ENCODE data around the gene NCAN.
"Not testable (repeated sequence)": the region's sequence is repeated elsewhere in the genome, so short reads cannot be mapped to it uniquely, and the experiment has no call there.

The NCAN gene

DNA sequence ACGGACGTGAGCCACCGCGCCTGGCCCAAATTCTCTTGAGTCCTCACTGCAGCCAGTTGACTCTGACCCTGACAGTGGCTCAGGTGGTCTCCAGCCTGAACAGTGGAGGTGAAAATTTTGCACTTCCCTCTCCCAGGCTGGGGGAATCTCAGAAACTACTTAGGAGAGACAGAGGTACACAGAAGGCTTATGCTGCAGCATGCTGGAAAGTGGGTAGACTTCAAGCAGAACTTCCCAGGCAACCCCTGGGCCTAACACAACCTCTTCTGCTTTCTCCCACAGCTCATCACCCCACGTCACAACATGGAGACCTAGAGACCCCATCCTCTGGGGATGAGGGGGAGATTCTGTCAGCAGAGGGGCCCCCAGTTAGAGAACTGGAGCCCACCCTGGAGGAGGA, 14.4 kb downstream of the NCAN start:
- DNase-seq: no peak

DNA sequence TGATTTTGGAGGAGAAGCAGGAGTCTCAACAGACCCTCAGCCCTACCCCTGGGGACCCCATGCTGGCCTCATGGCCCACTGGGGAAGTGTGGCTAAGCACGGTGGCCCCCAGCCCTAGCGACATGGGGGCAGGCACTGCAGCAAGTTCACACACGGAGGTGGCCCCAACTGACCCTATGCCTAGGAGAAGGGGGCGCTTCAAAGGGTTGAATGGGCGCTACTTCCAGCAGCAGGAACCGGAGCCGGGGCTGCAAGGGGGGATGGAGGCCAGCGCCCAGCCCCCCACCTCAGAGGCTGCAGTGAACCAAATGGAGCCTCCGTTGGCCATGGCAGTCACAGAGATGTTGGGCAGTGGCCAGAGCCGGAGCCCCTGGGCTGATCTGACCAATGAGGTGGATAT, 14.9 kb downstream of the NCAN start:
- no peak for DNase-seq

DNA sequence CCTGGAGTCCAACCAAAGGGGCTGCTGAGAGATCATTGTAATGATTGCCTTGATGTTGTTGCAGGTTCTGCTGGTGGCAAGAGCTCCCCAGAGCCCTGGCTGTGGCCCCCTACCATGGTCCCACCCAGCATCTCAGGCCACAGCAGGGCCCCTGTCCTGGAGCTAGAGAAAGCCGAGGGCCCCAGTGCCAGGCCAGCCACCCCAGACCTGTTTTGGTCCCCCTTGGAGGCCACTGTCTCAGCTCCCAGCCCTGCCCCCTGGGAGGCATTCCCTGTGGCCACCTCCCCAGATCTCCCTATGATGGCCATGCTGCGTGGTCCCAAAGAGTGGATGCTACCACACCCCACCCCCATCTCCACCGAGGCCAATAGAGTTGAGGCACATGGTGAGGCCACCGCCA, 15.5 kb downstream of the NCAN start:
- DNase-seq: no peak

DNA sequence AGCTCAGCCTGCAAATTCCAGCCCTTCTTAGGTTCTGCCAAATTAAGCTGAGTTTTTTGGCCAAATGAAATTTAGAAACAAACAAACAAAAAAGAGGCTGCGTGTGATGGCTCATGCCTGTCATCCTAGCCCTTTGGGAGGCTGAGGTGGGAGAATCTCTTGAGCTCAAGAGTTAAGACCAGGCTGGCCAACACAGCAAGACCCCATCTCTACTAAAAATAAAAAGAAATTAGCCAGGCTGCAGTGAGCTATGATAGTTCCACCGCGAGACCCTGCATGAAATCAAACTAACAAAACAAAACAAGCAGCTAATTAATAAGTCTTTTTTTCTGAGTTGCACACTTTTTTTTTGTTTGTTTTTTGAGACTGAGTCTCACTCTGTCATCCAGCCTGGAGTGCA, 17.9 kb downstream of the NCAN start:
- DNase-seq: no peak

DNA sequence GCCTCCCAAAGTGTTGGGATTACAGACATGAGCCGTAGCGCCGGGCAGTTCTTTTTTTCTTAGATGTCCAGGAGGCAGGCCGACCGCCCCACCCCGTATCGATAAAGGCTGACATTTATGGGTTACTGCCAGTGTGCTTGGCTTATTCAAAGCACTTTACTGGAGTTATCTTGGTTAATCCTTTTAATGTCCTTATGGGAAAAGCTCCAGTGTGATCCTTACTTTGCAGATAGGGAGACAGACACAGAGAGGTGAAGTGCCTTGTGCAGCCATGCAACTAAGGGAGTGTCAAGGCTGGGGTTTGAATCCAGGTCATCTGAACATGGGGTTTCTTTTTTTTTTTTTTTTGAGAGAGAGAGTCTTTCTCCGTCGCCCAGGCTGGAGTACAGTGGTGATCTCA, 19.2 kb downstream of the NCAN start:
- no peak for DNase-seq

DNA sequence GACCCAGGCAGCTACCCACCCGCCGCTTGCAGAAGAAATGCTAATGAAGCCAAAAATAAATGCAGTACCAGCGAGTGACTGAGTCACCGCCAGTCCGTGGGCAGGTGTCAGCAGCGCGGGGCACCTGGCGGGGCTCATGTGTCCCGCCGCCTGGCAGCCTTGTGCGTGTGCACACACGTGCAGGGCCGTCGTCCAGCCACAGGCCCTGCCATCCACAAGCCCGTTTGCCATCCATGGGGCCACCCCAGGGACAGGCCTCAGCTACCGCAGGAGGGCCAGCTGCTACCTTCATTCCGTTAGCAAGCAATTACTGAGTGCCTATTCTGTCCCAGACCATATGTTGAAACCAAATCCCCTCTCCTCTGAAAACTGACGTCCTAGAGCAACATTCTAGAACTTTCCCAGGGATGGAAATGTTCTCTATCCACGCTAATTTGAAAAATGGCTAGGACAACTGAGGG, 20.5 kb downstream of the NCAN start:
- no peak for DNase-seq

DNA sequence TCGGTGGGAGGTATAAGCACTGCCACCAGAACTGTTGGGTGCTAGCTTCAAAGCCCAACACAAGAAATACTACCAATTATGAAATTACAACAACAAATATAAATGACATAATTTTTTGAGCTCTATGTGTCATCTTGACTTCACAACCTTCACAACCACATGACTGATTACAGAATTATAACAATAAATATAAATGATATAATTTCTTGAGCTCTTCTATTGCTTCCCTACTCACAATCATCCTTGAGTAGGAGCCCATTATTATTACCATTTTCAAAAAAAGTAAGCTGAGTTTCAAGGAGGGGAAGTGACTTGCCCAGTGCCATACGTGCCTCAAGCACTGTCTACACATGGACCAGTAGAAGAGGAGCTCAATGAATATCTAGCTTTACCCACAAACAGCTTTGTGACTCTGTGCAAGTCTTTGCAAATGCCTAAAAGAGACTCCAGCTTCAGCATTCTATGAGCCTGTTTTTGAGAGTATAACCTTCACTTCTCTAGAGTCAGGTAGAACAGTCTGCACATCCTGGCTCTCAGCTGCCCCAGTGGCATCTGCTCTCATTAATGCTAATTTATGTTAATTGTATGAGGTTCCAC, 22.6 kb downstream of the NCAN start:
- no peak for DNase-seq

DNA sequence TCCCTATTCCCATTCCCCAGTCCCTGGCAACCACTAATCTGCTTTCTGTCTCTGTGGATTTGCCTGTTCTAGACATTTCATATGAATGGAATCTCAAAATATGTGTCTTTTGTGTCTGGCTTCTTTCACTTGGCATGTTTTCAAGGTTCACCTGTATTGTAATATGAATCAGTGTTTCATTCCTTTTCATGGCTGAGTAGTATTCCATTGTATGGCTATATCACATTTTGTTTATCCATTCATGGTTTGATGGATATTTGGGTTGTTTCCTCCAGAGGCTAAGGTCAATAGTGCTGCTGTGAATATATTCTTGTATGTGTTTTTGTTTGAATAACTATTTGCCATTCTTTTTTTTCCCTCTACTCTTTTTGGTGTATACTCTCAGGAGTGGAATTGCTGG, 24.4 kb downstream of the NCAN start:
- no peak for DNase-seq

DNA sequence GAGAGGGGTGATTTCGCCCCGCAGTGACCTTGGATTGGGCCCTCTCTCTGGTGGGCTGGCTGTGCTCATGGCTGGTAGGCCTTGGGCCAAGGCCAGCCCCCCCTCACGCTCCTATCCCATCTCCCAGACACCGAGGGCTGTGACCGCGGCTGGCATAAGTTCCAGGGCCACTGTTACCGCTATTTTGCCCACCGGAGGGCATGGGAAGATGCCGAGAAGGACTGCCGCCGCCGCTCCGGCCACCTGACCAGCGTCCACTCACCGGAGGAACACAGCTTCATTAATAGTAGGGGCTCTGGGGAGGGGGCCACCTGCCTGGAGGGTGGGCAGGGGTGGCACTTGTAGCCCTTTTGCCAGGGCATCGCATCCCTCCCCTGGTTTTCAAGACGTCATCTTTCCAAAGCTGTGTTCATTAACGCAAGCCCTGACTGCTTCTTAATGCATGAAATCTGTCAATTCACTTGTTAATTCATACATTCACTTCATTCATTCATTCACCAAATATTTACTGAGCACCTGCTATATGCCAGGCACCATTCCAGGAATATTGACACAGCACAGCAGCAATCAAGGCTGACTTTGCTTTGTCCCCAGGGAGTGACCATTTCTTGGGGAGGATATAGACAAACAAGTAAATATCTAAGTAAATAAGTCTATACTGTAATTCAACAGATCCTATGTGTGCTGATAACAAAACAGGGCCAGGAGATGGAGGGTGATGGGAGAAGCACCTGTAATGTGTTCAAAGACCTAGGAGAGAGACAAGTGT, 26.6 kb downstream of the NCAN start:
- no peak for DNase-seq

DNA sequence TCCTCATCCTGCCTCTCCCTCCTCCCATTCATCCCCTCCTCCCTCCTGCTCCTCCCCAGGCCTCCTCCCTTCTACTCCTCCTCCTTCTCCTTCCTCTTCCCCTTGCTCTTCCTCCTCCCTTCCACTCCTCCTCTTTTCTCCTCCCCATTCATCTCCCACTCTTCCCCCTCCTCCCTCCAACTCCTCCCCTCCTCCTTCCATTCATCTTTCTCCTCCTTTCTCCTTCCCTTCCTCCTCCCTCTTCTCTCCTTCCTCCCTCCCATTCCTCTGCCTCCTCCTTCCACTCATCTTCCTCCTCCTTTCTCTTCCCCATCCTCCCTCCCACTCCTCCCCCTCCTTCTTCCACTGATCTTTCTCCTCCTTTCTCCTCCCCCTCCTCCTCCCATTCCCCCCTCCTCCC, 27.9 kb downstream of the NCAN start:
- DNase-seq: no peak

DNA sequence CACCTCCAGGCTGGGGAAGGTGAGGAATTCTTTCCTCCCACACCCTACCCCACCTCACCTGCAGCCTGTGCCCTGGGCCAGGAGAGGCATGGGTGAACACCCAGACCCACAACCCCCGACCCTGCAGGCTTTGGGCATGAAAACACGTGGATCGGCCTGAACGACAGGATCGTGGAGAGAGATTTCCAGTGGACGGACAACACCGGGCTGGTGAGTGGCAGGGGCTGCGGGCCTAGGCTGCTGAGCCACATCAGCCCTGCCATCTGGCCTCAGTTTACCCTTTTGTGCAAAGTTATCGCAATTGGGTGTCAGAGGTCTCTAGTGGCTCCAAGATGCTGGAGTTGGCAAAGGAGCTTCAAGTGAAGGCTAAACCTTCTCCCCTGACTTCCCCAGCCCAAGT, 28.7 kb downstream of the NCAN start:
- DNase-seq: no peak

DNA sequence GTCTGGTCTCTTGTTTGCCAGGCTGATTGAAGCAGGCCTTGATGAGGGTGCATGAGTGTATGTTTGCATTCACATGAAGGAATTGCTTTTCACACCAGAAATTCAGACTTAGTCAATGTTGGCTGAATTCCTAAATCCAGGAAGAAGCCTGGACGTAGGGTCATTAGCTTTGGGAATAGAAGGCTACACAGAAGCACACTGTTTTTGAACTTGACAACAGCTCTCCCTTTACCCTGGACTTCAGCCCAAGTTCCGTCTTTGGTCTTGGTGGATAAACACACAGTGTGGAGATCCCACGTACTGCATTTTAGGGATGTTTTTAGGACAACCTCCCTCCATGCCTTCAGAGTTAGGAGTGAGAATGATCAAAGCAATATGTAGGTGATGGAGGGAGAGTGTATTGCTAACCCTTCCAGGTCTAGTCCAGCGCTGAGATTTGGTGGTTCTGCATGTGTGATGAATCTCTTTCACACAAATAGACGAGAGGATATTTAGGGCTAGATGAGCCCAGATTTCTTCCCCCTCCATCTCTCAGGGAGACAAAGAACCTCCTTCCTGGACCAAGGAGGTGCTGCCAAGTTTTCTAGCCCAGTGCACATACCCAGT, 38.5 kb downstream of the NCAN start:
- no peak for DNase-seq

DNA sequence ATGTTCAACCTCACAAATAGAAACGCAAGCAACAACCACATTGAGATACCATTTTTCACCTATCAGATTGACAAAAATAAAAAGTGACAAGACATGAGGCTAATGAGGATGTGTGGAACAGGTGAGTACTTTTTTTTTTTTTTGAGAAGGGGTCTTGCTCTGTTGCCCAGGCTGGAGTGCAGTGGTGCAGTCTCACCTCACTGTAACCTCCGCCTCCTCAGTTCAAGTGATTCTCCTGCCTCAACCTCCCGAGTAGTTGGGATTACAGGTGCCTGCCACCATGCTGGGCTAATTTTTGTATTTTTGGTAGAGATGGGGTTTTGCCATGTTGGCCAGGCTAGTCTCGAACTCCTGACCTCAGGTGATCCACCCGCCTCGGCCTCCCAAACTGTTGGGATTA, 41.7 kb downstream of the NCAN start:
- not testable (repeated sequence) for DNase-seq

DNA sequence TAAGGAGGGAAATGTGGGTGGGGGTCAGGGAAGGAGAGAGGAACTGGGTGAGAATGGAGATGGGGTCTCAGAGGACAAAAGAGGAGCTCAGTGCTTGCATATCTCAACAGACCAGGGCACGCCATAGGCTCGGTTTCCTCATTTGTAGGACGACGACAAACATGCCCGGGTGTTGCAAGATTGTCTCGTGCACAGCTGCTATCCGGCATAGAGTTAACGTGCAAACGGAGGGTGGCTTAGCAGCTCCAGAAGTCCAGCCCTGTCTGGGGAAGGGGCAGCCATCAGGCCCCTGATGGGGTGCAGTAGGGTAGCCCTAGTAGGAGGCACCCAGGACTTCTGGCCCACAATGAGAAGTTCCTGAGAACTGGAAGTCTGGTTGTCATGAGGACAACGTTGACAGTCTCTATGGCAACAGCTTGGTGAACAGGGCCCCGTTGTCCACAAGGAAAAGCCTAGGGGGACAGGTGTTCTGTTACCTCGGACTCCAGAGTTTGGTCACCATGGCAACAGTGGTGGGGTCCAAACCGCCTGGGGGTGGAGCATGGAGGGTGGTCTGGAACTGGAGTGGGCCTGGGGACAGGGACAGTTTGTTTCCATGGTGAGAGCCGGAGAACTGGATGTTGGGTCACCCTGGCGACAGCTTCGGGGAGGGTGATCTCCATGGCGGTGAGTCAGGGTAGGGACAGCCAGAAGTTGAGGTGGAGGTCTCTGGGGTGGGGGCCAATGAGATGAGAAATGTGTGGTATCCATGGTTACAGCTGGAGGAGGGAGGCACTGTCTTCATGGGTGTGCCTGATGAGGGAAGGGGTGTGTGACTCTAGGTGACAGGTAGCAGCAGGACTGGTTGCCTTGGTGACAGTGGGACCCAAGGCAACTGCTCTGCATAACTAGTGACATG, 44.6 kb downstream of the NCAN start:
- no peak for DNase-seq

DNA sequence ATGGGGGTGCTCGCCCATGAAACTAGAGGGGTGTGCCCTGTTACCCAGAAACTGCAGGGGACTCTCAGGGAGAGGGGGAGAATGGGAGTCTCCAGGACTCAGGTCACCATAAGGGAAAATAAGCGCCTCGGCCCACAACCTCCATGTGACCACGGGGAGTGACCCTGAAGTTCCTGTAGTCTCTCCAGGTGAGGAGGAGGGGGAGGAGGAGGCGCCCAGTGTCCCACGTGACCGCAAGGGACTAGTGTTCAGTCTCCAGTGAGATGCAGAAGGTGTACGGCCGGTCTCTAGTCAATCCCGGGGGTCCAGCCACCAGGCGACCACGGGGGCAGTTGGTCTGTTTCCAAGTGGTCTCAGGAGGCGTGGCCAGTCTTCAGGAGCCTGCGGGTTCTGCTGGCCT, 45.4 kb downstream of the NCAN start:
- no peak for DNase-seq

DNA sequence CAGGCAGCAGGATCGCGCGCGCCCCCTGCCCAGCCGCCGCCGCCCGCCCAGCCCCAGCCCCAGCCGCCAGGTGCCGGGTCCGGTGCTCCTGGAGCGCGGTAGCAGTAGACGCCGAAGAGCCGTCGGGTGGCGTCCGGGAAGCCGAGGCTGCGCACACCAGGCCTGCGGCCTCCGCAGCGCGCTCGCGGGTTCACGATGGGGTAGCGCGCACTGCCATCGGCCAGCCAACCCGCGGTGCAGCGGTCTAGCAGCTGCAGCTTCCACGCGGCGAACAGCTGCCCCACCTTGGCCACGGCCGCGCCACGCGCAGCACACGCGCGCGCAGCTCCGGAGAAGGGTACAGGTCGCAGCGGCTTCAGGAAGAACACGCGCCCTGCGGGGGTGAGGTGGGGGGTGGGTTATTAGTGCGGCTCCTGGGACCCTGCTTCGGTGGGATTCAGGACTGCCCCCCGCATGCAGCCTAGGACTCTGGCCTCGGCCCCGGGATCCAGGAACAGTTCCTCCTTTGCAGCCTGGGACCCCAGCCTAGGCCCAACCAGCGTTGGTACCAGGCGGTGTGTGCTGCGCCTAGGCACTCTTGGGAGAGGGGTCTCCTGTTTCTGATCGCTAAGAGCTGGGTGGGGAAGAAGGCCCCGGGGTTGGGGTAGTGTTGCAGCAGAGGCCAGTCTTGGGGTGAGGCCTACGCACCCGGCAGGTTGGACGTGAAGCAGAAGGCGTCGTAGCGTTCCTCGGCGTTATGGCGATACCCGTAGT, 46.3 kb downstream of the NCAN start:
- DNase-seq: no peak

DNA sequence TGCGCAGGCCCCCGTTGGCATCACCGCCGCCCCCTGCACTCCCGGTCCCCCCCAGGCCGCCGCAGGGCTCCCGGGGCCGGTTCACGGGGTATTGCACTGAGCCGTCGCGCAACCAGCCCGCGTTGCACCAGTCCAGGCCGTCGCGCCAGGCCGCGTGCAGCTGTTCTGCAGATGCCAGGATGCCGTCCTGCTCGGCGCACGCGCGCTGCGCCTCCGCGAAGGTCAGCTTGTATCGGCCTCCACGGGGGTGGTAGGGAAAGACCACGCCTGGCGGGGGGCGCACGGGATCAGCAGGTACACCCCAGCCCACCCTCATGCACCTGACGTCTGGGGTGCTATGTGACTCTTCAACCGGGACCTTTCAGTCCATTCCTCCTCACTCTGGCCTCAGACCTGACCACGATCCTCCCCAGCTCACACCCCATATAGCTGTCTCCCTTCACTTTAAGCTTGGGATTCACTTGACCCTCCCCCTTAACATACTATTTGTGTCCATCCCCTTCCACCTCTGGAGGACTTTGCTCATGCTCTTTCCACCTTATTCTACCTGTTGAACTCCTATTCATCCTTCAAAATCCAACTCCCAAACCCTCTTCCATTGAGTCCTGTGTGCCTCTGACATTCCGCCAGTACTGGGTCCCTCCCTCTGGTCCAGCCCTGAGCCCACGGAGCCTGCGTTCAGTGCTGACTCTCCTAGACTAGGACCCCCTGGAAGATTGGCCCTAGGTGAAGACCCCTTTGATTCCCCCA, 47.0 kb downstream of the NCAN start:
- DNase-seq: no peak

DNA sequence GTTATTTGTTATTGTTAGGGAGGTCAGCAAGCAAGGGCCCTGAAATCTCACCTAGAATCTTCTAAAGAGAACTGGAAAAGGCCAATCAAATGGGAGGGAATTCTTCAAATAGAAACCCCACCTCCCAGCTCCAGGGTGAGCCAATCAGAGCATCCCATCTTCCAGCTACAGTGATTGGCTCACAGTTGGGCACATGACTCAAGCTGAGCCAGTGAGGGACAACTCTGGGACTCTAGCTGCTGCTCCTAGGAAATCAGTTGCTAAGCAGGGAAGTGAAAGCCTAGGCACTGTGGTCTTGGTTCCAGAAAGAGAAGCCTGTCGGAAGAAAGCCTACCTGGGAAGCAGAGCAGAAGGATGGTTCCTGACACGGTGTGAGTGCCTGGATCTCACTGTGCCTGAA, 48.0 kb downstream of the NCAN start:
- peak; percentile 14 for DNase-seq

DNA sequence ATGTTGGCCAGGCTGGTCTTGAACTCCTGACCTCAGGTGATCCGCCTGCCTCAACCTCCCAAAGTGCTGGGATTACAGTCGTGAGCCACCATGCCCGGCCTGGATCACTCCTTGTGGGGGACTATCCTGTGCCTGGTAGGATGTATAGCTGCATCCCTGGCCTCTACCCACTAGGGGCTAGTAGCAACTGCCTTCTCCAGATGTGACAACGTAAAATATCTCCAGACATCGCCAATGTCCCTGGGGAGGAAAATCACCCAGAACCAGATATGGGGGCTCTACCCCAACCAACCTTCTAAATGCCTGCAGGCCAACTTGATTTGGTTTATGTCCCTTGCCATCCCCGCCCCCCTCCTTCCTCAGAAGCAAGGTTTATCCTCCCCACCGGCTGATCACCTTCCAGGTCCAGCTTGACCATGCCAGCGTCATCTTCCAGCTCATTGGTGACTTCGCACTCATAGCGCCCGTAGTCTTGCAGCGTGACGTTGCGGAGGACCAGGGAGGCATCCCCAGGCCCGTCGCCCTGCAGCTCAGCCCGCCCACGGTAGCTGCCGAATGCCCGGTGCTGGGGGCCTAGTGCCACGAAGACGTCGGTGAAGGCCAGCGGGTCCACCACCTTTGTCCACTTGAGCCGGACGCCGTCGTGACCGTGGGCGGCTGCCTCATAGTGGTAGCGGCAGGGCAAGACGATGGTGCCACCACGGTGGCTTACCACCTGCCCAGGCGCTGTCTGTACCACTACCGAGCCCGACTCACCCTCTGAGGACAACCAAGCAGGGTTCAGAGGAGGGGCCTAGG, 48.9 kb downstream of the NCAN start:
- DNase-seq: no peak

DNA sequence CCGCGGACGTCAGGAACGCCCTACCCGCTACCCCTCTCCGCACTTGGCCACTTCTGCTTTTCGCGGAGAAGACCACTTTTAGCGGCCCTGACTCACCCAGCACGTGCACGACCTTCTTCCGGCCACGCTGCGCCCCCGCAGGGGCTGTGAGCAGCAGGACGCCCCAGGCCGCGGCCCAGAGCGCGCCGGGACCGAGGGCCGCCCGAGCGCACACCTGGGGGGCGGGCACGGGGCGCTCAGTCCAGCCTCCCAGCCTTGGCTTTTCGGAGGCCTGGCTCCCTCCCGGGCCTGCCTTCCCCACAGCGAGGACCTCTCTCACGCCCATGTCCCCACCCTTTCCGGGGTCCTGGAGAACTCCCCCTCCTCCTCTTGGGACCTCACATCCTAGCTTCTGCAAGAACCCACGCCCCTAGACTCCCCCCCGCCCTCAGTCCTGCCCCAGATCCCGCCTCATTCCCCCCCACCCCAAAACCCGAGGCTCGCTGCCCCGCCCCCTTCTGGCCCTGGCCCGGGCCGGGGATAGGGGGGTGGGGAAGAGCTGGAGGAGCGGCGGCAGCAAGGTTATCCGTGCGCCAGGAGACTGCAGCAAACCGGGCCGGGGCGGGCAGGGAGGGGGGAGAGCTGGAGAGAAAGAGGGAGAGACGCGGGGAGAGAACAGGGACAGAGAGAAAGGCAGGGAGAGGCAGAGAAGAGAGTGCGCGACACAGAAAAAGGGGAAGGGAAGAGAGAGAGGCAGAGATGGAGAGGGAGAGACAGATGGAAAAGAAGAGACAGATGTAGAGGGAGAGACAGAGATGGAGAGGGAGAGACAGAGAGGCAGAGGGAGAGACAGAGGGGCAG, 49.8 kb downstream of the NCAN start:
- no peak for DNase-seq

Measured in HCEC 1CT (cell line).